Coronary artery (tissue), 2 donors: ENCODE measurements around the gene HNRNPF.
"Not testable (repeated sequence)": the region's sequence is repeated elsewhere in the genome, so short reads cannot be mapped to it uniquely, and the experiment has no call there.

ENCODE experiments used
- DNase-seq: peaks from one replicate; pipeline ENCODE4 v3.0.0-alpha.2; 2017; ENCODE audit warnings: low spot score
- H3K27ac ChIP-seq, 2 donors: fragments of 200-600 bp; sonication (generic); one replicate each; pipeline ENCODE4 v1.5.1; 2016 to 2019
- H3K4me3 ChIP-seq: fragments of 200-600 bp; sonication (generic); 2 replicates; pipeline ENCODE4 v1.5.1; 2016; ENCODE audit warnings: mild to moderate bottlenecking, moderate library complexity
- CTCF ChIP-seq: fragments of 200-600 bp; sonication (generic); IDR thresholded peaks from one replicate; pipeline ENCODE4 v1.5.1; 2019; ENCODE audit warnings: antibody characterized with exemption

HNRNPF gene

GRCh38 chr10:43394868-43395267 lies 14.1 kb downstream of the HNRNPF start:
- no peak for DNase-seq
- Histone ChIP-seq H3K4me3 (no peak overlapping the region), H3K27ac (peak overlapping the region in 1 of 2 donors; percentile 99)
- TF ChIP-seq CTCF, result no peak

- no peak for TF ChIP-seq CTCF
- no peak for DNase-seq
- Histone ChIP-seq H3K4me3 (no peak overlapping the region), H3K27ac (no peak overlapping the region)
Measured at GRCh38 chr10:43393606-43394360, 15.2 kb downstream of the HNRNPF start.

GRCh38 chr10:43393186-43393585 lies 15.8 kb downstream of the HNRNPF start:
- not testable (repeated sequence) for H3K4me3 ChIP-seq, H3K27ac ChIP-seq

GRCh38 chr10:43392748-43393147 lies 16.2 kb downstream of the HNRNPF start:
- DNase-seq, result no peak
- no peak for TF ChIP-seq CTCF
- H3K4me3 ChIP-seq, result no peak overlapping the region
- no peak overlapping the region for H3K27ac ChIP-seq

More at GRCh38 chr10:43393186-43393585, 15.8 kb downstream of the HNRNPF start:
- not testable (repeated sequence) for DNase-seq

GRCh38 chr10:43391496-43391895 lies 17.5 kb downstream of the HNRNPF start:
- Histone ChIP-seq H3K4me3 (no peak overlapping the region), H3K27ac (no peak overlapping the region)
- no peak for TF ChIP-seq CTCF
- DNase-seq, result no peak

- DNase-seq, result no peak
- H3K27ac ChIP-seq, result peak overlapping the region in 1 of 2 donors; percentile 31
- no peak overlapping the region for H3K4me3 ChIP-seq
Measured at GRCh38 chr10:43390759-43391158, 18.2 kb downstream of the HNRNPF start.

GRCh38 chr10:43390333-43390732 lies 18.7 kb downstream of the HNRNPF start:
- DNase-seq, result no peak
- TF ChIP-seq CTCF, result no peak
- no peak overlapping the region for H3K27ac ChIP-seq
- H3K4me3 ChIP-seq, result no peak overlapping the region

More at GRCh38 chr10:43390759-43391158, 18.2 kb downstream of the HNRNPF start:
- TF ChIP-seq CTCF, result peak; percentile 18
